Activated CD8-positive, alpha-beta memory T cell treated with anti-CD3 and anti-CD28 coated beads, Interleukin-2, amount 10 ng/mL, durations not matched to agents 7 days and 5 days (primary cell): ENCODE measurements around the gene ANKRD36B. TPM values are rescaled to one million over a fixed set of nuclear protein-coding genes. Genes with fewer than 3 reads are reported as not detected.
"Not testable (repeated sequence)": the region's sequence is repeated elsewhere in the genome, so short reads cannot be mapped to it uniquely, and the experiment has no call there.

Experiments used
- ATAC-seq: fragments of 150-1000 bp; cut with Tn5 transposase; one replicate; pipeline ENCODE4 v1.10.0; 2021; ENCODE audit warnings: moderate library complexity
- CTCF ChIA-PET: fragments of 350-600 bp; sonication (Branson Sonifier 250); formaldehyde crosslinking; loops from one replicate; lab custom pipeline; 2021; ENCODE audit warnings: antibody characterized with exemption; lab: Charles Lee
- DNase-seq: peaks from one replicate; pipeline ENCODE4 v3.0.0-alpha.2; 2020
- H3K27ac Mint-ChIP-seq: one replicate; pipeline ENCODE4 v1.8.0; 2021; ENCODE audit warnings: mild to moderate bottlenecking, mixed read lengths
- H3K27me3 Mint-ChIP-seq: one replicate; pipeline ENCODE4 v1.8.0; 2021; ENCODE audit warnings: mixed read lengths
- H3K36me3 Mint-ChIP-seq: one replicate; pipeline ENCODE4 v1.8.0; 2021; ENCODE audit warnings: mild to moderate bottlenecking, mixed read lengths
- H3K4me1 Mint-ChIP-seq: one replicate; pipeline ENCODE4 v1.8.0; 2021; ENCODE audit warnings: mixed read lengths
- H3K4me3 Mint-ChIP-seq: one replicate; pipeline ENCODE4 v1.8.0; 2021; ENCODE audit warnings: mild to moderate bottlenecking, moderate library complexity, mixed read lengths
- H3K9me3 Mint-ChIP-seq: one replicate; pipeline ENCODE4 v1.8.0; 2022; ENCODE audit warnings: low read depth, mixed read lengths
- total RNA-seq, 2 experiments: library from RNA; stranded (reverse); gene quantifications; one replicate each; pipeline ENCODE4 v1.2.3, GENCODE V29; 2021

ANKRD36B gene
- 10 to 100 TPM; 33.8 to 77.6 TPM for total RNA-seq

DNA sequence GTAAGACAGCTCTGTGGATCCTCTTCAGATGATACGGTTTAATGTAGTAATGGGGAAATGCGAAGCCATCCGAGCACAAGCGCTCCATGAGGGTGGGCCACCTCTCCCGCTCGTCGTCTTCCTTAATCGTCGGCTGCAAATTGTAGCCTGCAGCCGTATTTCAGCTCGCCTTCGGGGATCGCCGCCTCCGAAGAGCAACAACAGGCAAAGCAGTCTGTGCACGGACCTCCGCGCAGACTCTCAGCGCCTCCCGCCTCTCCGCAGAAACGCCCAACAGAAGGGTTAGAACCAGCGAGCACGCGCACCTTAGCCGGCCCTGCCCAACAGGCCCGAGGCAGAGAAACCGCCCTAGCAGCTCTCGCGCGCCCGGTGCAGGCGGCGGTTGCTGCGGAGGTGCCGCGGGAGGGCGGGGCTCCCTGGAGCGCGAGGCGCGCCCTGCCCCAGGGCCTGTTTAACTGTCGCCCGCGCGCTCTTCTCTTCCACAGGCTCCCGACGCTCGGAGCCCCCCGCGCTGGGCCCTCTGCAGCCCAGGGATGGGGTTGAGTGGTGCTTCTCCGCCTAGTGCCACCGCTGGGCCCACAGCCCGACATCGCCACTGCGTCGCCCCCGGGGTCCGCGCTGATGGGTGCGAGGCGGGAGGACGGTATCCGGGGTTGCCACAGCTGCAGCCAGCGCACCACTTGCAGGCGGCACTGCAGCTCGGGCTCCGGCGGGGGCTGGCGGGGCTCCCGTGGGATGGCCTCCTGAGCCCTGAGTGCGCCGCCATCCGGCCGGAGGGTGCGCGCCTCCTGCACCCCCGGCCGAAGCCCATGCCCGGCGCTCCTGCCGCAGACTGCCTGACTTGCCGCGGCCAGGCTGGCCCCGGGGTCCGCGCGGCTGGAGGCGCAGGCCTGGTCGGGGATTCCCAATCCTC lies at the start of gene ANKRD36B:
Gene ANKRD36B, minus strand, starts transcription at position 280 of the 913 bp plus-strand sequence. Its CDS starts 192 bp downstream, at position 88.
- ATAC-seq (peak; percentile 85), DNase-seq (peak; percentile 87)
- not testable (repeated sequence) for H3K9me3 Mint-ChIP-seq, H3K36me3 Mint-ChIP-seq, H3K4me1 Mint-ChIP-seq
- Mint-ChIP-seq H3K4me3 (peak within 1 kb of the TSS; percentile 98), H3K27me3 (peaks cover 12% of the 10 kb centered on the region), H3K27ac (peak within 1 kb of the TSS; percentile 96)
- CTCF ChIA-PET = interaction anchor here (0.9 to 4.4 kb wide), 28 partner anchors 11 to 177 kb away, joined by 3 to 171 read pairs (median 5); partner anchors contain the start of genes ACTR1B, C2orf92, COX5B and ZAP70

DNA sequence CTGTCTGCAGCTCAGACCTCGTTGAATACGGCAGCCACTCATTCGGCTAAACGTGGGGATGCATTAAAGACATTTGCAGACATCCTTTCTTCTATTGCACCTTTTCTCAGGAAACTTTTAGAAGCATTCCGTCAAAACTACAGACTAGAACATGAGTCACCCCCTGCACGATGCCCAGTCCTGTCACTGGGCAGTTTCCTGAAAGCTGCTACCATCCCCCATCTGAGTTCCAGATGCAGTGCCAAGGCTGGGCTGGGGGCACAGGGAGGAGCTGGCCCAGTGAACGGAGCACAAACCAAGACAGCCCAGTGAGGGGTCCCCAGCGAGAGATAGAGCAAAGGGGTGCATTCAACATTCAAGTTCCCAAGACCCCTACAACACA lies 36.4 kb upstream of the ANKRD36B start:
- H3K4me3 Mint-ChIP-seq, H3K36me3 Mint-ChIP-seq, H3K9me3 Mint-ChIP-seq, ATAC-seq, H3K4me1 Mint-ChIP-seq, DNase-seq, H3K27ac Mint-ChIP-seq, CTCF ChIA-PET: not testable (repeated sequence)
- H3K27me3 Mint-ChIP-seq = peaks cover 18% of the 10 kb centered on the region

DNA sequence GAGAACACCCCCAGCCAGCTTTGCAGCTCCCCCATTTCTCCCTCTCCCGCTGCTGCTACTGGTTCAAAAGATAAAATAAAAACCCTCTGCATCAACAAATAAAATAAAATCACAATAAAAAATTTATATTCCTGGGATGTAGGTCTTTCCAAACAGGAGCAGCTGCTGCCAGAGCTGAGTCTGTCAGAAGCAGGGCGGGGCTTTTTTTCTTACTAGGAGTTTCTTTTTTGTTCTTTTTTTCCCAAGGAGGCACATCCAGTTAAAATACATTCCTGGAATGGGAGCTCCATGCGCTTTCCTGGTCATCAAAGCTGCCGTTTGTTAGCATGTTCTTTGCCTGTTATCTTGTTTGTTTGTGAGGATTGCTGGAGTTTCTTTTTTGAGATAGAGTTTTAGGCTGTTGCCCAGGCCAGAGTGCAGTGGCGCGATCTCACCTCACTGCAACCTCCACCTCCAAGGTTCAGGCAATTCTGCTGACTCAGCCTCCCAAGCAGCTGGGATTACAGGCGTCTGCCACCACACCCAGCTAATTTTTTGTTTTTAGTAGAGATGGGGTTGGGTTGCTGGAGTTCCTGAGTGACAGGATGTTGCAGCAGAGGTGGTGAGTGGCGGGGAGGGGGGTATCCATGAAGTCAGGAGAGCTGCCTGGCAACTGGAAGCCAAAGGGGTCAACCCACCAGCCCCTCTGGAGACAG lies 35.8 kb upstream of the ANKRD36B start:
- ATAC-seq, H3K9me3 Mint-ChIP-seq, H3K27ac Mint-ChIP-seq, H3K4me3 Mint-ChIP-seq, H3K4me1 Mint-ChIP-seq, DNase-seq, H3K36me3 Mint-ChIP-seq, CTCF ChIA-PET: not testable (repeated sequence)
- peaks cover 14% of the 10 kb centered on the region for H3K27me3 Mint-ChIP-seq

DNA sequence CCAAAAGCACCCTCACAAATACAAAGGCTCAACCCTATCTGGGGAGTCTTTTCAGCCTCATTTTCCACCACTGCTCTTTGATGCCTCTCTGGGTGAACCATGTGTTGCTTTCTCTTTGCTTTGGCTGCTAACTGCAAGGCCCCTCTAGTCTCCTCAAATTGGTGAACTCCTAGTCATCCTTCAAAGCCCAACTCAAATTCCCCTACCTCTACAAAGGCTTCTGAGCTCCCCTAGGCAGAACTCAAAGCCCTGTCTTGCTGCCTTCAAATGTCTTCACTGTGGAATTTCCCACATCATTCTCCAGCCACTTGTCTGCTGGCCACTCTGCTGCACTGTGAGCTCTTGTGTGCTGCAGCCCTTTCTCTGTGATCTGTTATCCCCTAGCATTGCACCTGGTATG lies 33.3 kb upstream of the ANKRD36B start:
- CTCF ChIA-PET, DNase-seq, H3K4me3 Mint-ChIP-seq, ATAC-seq, H3K27me3 Mint-ChIP-seq, H3K36me3 Mint-ChIP-seq, H3K4me1 Mint-ChIP-seq, H3K27ac Mint-ChIP-seq, H3K9me3 Mint-ChIP-seq: not testable (repeated sequence)

DNA sequence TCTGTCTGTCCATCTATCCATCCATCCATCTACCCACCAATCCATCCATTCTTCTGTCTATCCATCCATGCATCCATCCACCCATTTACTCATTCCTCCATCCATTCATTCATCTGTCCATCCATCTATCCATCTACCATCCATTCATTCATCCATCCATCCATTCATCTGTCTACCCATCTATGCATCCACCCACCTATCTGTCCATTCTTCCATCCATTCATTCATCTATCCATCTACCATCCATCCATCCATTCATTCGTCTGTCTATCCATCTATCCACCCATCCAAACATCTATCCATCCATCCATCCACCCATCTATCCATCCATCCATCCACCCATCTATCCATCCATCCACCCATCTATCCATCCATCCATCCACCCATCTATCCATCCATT lies 30.8 kb upstream of the ANKRD36B start:
- ATAC-seq, H3K27ac Mint-ChIP-seq, H3K27me3 Mint-ChIP-seq, CTCF ChIA-PET, DNase-seq, H3K9me3 Mint-ChIP-seq, H3K4me1 Mint-ChIP-seq, H3K36me3 Mint-ChIP-seq, H3K4me3 Mint-ChIP-seq: not testable (repeated sequence)

DNA sequence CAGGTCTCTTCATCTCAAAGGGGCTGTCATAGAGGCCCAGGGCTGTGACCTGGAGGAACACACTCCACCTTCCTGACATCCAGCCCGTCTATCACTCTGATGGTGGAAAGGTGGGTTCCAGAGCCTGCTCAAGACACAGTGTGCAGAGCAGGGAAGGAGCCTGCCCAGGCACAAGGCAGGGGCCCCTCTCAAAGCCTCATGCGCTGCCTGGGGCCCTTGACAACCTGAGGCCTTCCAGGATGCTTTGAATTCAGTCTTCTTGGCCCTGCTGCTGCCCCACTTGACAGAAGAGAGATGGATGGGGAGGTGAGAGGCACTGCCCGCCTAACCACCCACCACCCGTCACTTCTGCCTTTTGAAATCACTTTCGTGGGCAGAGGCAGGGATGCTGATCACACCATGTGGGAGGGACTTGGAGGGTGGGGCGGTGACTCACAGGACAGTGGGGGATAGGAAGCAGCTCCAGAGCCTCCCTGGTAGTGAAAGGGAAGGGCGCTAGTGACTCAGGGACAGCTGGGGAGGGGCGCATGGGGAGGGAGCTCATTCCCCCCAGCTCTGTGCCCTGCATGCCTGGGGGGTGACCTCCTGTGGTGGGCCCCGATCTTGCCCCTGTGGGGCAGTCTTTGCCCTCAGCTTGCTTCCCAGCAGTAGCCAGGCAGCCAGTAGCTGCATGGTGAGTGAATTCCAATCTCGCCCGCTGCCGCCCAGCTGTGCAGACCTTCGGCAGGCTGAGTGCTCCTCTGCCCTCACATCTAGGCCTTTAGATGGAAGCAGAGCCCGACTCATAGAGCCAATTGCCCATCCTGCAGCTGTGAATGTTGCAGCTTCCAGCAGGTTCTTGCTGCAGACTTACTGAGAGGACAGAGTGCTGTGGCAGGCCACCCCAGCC lies 29.5 kb upstream of the ANKRD36B start:
- peak; percentile 93 for ATAC-seq
- H3K27me3 Mint-ChIP-seq, DNase-seq, CTCF ChIA-PET, H3K4me1 Mint-ChIP-seq, H3K36me3 Mint-ChIP-seq, H3K27ac Mint-ChIP-seq, H3K4me3 Mint-ChIP-seq, H3K9me3 Mint-ChIP-seq: not testable (repeated sequence)

DNA sequence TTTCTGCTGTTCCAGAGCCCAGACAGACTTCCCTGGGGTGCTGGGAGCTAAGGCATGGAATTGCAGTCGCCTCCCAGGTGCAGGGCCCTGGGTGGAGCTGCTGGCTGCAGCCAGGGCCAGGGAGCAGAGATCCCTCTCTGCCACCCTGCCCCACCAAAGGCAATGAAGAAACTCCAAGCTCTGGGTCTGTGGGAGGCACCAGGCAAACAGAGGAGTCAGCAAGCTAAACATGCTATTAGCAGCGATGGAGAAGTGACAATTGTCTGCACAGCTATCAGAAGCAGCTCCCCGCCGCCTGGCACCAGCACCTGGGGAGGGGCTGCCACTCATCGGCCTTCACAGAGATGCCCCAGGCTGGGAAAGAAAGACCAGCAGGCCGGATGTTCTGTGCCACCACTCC lies 28.2 kb upstream of the ANKRD36B start:
- no peaks in the 10 kb centered on the region for H3K36me3 Mint-ChIP-seq
- no peak overlapping the region for H3K27ac Mint-ChIP-seq
- no peak overlapping the region for H3K4me3 Mint-ChIP-seq
- CTCF ChIA-PET = no interaction called here
- no peaks in the 10 kb centered on the region for H3K4me1 Mint-ChIP-seq
- no peaks in the 10 kb centered on the region for H3K27me3 Mint-ChIP-seq
- H3K9me3 Mint-ChIP-seq = no peaks in the 10 kb centered on the region
- ATAC-seq = no peak
- no peak for DNase-seq

DNA sequence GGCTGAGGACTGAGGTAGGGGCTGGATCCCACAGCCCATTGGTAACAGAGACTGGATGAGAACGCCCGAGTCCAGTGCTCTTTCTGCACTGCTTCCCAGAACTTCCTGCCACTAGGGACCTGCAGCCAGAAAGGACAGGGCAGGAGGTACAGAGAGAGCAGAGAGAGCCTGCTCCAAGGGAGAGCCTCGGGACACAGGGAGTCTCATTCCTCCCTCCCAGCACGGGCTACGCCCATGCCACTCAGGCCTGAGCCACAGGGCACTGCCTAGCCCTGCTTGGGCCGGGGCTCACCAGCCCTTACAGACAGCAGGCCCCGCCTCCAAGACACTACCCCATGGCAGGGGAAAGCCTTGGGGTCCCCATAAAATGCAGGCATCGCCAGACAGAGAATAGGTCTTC lies 26.1 kb upstream of the ANKRD36B start:
- CTCF ChIA-PET, DNase-seq, H3K4me3 Mint-ChIP-seq, H3K27ac Mint-ChIP-seq, H3K27me3 Mint-ChIP-seq, H3K4me1 Mint-ChIP-seq, ATAC-seq, H3K9me3 Mint-ChIP-seq, H3K36me3 Mint-ChIP-seq: not testable (repeated sequence)

DNA sequence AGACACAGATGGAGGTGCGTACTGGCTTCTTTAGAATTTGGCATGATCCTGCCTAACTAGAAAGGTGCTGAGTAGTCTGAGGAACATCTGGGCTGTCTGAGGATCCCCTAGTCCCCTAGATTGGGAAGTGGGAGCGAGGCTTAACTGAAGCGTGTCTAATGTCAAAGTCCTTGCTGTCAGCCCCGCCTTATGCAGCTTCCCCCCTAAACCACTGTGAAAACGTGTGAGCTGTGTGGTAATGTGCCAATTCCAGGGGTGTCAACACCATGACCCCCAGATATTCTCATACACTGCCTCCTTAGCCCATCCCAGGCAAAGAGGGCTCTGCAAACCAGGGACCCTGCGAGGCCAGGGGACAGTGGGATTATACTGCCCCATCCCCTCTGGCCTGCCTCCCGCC lies 22.2 kb upstream of the ANKRD36B start:
- ATAC-seq, DNase-seq, H3K36me3 Mint-ChIP-seq, H3K27me3 Mint-ChIP-seq, H3K4me3 Mint-ChIP-seq, H3K9me3 Mint-ChIP-seq, H3K4me1 Mint-ChIP-seq, CTCF ChIA-PET, H3K27ac Mint-ChIP-seq: not testable (repeated sequence)

DNA sequence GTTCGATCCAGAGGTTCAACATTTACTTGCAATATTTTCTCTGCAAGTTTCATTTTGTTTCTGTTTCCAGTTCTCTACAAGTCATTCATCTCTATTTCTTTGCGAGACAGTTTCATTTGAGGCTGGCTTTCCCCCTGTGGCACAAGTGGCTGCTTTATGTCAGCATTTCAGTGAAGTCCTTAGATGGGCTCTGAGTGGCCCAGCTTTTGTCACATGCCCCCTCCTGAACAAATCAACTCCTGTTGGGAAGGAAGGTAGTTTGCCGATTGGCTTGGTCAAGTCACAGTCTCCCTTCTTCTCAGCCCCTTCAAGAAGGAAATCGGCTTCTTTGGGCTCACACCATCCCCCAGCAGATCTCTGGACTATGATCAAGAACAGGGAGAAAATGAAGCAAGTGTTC lies 19.1 kb upstream of the ANKRD36B start:
- ATAC-seq = not testable (repeated sequence)

DNA sequence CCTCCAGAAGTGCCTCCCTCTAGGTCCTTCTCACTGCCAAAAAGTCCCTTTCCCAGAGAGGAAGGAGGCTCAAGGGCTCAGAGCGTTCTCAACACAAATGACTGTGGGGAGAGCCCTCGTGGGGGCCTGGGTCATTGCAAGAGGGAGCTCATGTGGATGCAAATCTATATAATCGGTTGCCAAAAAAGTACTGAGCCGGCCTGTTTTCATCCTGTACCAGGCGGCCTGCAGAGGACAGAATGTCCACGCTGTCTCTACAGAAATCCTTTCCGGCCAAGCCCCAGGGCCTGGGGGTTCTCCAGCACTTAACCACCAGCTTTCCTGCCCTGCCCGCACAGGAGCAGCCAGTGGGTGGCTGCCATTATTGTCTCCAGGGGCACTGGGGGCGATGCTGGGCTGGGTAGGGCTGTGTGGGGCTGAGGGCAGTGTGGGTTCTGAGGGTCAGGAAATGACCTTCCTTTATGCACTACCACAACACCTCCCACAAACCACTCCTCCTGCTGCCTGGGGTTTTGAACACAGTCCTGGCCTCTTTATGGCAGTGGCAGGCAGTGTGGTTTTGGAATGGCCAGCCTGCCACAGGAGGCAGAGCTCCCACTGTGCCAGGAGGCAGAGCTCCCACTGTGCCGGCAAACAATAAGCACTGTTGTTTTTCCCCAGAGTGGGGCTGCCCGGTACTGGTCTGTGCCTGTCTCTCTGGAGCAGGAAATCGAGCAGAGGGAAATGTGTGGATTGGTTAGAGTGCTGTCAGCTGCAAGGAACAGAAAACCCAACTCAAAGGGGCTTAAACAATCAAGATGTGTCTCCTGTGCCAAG lies 16.1 kb upstream of the ANKRD36B start:
- H3K27me3 Mint-ChIP-seq, H3K4me1 Mint-ChIP-seq, H3K36me3 Mint-ChIP-seq, DNase-seq, ATAC-seq, H3K9me3 Mint-ChIP-seq, H3K27ac Mint-ChIP-seq, CTCF ChIA-PET, H3K4me3 Mint-ChIP-seq: not testable (repeated sequence)

More for the DNA sequence above, 19.1 kb upstream of the ANKRD36B start:
- H3K9me3 Mint-ChIP-seq, CTCF ChIA-PET, H3K27me3 Mint-ChIP-seq, DNase-seq, H3K36me3 Mint-ChIP-seq, H3K27ac Mint-ChIP-seq, H3K4me1 Mint-ChIP-seq, H3K4me3 Mint-ChIP-seq: not testable (repeated sequence)

DNA sequence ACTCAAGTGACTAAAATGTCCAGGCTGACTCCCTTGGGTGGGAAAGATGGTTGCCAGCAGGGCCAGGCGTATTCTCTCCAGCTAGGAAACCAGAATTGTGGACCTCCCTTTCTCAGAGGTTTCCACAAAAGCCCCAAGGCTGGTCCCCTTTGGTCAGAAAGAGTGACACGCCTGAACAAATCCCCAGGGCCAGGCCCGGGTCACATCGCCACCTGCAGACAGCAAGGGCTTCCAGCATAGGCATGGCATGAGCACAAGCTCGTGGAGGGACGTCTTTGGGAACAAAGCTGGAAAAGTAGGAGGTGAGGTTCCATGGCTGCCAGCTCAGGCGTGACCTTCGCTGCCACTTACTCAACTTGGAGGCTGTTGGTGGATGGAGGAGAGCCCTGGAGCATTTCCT lies 15.4 kb upstream of the ANKRD36B start:
- H3K27ac Mint-ChIP-seq, CTCF ChIA-PET, H3K4me3 Mint-ChIP-seq, H3K9me3 Mint-ChIP-seq, DNase-seq, H3K36me3 Mint-ChIP-seq, H3K4me1 Mint-ChIP-seq, ATAC-seq: not testable (repeated sequence)
- peaks cover 13% of the 10 kb centered on the region for H3K27me3 Mint-ChIP-seq
